ENCODE measurements around the gene ROR1. TPM values are rescaled to one million over a fixed set of nuclear protein-coding genes. Genes with fewer than 3 reads are reported as not detected.
"Not testable (repeated sequence)": the region's sequence is repeated elsewhere in the genome, so short reads cannot be mapped to it uniquely, and the experiment has no call there.

ROR1 gene
- total RNA-seq, 3 donors from 2014 or later, result 3.1 to 19.8 (median 3.4) TPM

DNA sequence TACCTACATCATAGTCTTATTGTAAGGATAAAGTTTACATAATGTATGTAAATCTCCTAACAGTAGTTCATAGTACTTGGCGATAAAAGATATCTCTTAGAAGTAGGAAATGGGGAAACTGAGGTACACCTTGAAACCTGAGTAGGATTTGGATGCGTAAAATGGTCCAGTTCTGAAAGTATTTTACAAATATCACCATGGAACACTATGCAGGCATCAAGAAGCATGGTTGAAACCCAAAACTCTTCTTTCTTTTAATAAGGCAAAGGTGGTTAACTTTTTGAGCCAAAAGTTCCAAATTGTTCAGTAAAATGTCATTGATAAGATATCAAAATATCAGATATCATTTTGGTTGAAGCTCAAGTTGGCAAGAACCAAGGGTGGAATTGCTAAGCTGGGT is 46.0 kb downstream of the ROR1 start:
- DNase-seq (no peak), ATAC-seq (no peak)
- Histone ChIP-seq H3K36me3 (ENCODE audit: low read depth) (no peaks in the 10 kb centered on the region), H3K4me3 (no peak overlapping the region), H3K4me1 (ENCODE audit: low read depth) (no peaks in the 10 kb centered on the region), H3K9me3 (no peaks in the 10 kb centered on the region)
- TF ChIP-seq, protein P1, sequence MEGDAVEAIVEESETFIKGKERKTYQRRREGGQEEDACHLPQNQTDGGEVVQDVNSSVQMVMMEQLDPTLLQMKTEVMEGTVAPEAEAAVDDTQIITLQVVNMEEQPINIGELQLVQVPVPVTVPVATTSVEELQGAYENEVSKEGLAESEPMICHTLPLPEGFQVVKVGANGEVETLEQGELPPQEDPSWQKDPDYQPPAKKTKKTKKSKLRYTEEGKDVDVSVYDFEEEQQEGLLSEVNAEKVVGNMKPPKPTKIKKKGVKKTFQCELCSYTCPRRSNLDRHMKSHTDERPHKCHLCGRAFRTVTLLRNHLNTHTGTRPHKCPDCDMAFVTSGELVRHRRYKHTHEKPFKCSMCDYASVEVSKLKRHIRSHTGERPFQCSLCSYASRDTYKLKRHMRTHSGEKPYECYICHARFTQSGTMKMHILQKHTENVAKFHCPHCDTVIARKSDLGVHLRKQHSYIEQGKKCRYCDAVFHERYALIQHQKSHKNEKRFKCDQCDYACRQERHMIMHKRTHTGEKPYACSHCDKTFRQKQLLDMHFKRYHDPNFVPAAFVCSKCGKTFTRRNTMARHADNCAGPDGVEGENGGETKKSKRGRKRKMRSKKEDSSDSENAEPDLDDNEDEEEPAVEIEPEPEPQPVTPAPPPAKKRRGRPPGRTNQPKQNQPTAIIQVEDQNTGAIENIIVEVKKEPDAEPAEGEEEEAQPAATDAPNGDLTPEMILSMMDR (IDR thresholded peaks at IDR 0.05), result no peak
- intact Hi-C loops (cut with DNase I, micrococcal nuclease), result no loop called here

DNA sequence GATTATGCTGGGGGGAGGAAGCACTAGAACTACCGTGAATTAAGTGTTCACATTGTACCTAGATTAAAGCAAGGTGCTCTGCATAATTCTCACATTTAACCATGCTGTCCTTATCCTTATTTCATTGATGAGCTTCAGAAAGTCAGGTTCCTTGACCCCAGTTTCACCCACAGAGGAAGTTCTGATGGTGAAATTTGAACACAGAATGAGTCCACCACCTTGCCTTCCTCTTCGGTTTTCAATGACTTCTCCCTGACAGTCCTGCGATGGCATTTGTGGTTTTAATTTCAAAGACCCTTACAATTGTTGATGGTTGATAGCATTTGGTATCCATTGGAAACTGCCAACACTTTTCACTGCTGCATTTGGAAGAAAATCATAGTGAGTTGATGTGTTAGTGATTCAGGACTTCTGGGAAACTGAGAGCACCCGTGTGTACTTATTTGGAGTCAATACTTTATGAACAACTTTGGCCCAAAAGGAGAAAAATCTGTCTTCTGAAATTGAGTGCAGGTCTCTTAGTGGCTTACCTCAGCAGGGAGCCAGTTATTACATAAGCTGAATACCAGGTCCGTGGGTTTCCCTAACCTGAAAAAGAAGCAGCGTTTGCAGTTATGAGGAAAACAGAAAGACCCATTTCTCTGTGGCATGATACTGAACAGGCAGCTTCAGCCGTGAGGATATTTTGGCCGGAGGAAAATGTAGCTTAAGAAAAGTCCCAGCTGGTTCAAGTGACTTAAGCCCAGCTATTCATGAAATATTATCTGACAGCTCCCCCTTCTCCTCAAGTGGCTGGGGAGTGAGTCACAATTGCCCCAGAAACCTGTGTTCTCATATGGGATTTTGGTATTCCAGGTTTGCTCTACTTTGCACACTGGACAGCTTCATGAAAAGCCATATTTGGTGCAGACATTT is 47.5 kb downstream of the ROR1 start:
- no peak overlapping the region for H3K4me3 ChIP-seq
- TF ChIP-seq, protein P1 (IDR thresholded peaks at IDR 0.05), result no peak
- intact Hi-C loops (cut with DNase I, micrococcal nuclease), result no loop called here
- no peaks in the 10 kb centered on the region for H3K9me3 ChIP-seq
- no peak for ATAC-seq
- H3K36me3 ChIP-seq (ENCODE audit: low read depth), result no peaks in the 10 kb centered on the region
- no peak for DNase-seq
- H3K4me1 ChIP-seq (ENCODE audit: low read depth), result no peaks in the 10 kb centered on the region

DNA sequence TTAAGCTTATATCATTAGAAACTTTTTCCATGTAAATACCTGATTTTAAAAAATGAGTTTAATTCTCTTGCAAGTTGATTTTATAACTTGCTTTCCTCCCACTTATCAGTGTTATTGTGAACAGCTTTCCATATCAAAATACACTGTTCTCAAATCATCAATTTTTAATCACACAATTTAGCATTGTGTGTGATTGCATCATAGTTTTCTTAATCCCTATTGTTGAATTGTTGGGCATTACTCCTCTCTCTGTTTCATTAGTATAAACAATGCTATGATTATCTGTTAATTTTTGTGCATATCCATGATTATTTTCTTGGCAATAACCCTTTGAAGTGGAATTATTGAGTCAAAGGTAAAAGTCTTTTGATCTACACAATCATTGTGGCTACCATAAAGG is 48.7 kb downstream of the ROR1 start:
- ATAC-seq, result no peak

DNA sequence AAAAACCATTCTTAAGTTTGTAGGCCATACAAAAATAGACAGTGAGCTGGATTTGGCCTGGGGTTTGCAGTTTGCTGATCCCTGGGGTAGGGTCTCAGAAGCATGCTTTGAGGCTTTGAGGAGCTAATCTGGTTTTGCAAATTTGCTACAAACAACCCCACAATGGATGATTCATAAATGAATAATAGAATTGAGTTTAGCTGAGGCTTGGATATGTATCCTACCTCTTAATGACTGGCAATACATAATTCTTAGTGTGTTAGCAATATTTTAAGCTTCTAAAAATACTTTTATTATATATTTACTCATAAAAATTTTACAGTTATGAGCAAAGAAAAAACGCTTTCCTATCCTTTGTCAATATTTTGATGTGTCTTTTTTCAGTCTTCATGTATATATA is 50.6 kb downstream of the ROR1 start:
- peaks cover under 1% of the 10 kb centered on the region for H3K4me1 ChIP-seq (ENCODE audit: low read depth)
- no peak for ATAC-seq
- intact Hi-C loops (cut with DNase I, micrococcal nuclease), result no loop called here
- no peaks in the 10 kb centered on the region for H3K9me3 ChIP-seq
- TF ChIP-seq, protein P1 (IDR thresholded peaks at IDR 0.05), result no peak
- no peak for DNase-seq
- no peaks in the 10 kb centered on the region for H3K36me3 ChIP-seq (ENCODE audit: low read depth)
- H3K4me3 ChIP-seq, result no peak overlapping the region

More for the DNA sequence above, 48.7 kb downstream of the ROR1 start:
- Histone ChIP-seq H3K36me3 (ENCODE audit: low read depth) (no peaks in the 10 kb centered on the region), H3K4me3 (no peak overlapping the region), H3K4me1 (ENCODE audit: low read depth) (no peaks in the 10 kb centered on the region), H3K9me3 (no peaks in the 10 kb centered on the region)
- DNase-seq, result no peak
- TF ChIP-seq, protein P1 (IDR thresholded peaks at IDR 0.05), result no peak
- intact Hi-C loops (cut with DNase I, micrococcal nuclease), result no loop called here

DNA sequence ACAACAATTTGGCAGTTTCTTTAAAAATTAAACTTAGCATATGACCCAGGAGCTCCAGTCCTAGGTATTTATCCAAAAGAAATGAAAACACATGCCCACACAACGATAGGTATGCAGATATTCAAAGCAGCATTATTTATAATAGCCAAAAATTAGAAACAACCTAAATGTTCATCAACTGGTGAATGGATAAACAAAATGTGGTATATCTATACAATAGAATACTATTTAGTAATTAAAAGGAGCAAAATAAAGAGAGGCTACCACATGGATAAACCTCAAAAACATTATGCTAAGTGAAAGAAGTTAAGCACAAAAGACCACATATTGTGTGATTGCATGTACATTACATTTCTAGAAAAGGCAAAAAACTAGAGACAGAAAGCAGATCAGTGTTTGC is 51.3 kb downstream of the ROR1 start:
- DNase-seq (no peak), ATAC-seq (no peak)
- H3K9me3 ChIP-seq, result no peaks in the 10 kb centered on the region
- intact Hi-C loops (cut with DNase I, micrococcal nuclease), result no loop called here
- peaks cover 4% of the 10 kb centered on the region for H3K4me1 ChIP-seq (ENCODE audit: low read depth)
- no peaks in the 10 kb centered on the region for H3K36me3 ChIP-seq (ENCODE audit: low read depth)
- TF ChIP-seq, protein P1 (IDR thresholded peaks at IDR 0.05), result no peak
- H3K4me3 ChIP-seq, result no peak overlapping the region

DNA sequence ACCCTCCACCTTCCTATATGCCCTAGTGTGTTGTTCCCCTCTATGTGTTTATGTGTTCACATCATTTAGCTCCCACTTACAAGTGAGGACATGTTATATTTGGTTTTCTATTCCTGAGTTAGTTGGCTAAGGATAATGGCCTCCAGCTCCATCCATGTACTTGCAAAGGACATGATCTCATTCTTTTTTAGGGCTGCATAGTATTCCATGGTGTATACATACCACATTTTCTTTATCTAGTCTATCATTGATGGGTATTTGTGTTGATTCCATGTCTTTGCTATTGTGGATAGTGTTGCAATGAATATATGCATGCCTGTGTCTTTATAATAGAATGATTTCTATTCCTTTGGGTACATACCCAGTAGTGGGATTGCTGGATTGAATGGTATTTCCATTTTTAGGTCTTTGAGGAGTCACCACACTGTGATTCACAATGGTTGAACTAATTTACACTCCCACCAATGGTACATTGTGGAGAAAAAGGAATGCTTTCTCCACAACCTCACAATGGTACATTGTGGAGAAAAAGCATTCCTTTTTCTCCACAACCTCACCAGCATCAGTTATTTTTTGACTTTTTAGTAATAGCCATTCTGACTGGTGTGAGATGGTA is 52.5 kb downstream of the ROR1 start:
- DNase-seq; H3K4me1 ChIP-seq (ENCODE audit: low read depth); H3K4me3 ChIP-seq; ATAC-seq; H3K9me3 ChIP-seq; intact Hi-C loops (cut with DNase I, micrococcal nuclease); H3K36me3 ChIP-seq (ENCODE audit: low read depth): not testable (repeated sequence)

All from mucosa of descending colon (tissue), 3 donors.